ENCODE results near the gene NAA80. TPM values are rescaled to one million over a fixed set of nuclear protein-coding genes. Genes with fewer than 3 reads are reported as not detected.

The NAA80 gene
- total RNA-seq, 2 donors from 2014 or later: 6.7 to 10.0 TPM

DNA sequence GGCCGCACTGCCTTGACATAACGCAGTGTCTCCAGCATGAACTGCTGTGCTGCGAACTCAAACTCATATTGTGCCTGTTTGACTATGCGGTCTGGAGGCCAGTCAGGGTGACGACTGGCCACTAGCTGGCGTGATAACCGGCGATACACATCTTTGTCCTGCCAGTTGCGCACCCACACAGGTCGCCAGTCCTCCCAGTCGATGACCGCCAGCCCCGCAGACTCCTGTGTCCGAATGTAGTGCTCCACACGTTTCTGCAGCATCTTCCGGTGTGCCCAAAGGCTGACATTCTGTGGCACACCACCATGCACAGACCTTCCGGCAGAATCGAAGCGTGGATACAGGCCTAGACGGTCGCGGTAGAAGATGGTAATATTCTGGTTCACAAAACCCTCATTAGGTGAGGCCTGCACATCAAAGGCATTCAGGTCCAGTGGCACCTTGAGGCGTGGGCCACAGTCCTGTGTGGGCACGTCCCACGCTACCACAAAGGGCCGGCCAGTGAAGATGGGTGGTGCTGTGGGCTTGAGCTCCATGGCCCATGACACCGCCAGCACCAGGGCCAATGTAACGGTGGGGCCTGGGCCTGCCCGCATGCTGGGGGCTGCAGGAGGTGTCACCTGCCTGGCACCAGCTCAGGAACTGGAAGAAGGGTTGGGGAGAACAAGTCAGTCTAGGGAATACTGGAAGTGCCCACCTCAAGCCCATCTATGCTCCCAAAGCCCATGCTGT is 20.9 kb upstream of the NAA80 start:
- H3K4me3 ChIP-seq: peak overlapping the region; percentile 66
- H3K27ac ChIP-seq: peak overlapping the region; percentile 81
- no peaks in the 10 kb centered on the region for H3K36me3 ChIP-seq
- intact Hi-C loops (cut with DNase I): loop anchor here (10.0 kb wide), 1 partner anchor 45 kb away; the partner anchor contains the start of gene LSMEM2
- TF ChIP-seq, protein P1, sequence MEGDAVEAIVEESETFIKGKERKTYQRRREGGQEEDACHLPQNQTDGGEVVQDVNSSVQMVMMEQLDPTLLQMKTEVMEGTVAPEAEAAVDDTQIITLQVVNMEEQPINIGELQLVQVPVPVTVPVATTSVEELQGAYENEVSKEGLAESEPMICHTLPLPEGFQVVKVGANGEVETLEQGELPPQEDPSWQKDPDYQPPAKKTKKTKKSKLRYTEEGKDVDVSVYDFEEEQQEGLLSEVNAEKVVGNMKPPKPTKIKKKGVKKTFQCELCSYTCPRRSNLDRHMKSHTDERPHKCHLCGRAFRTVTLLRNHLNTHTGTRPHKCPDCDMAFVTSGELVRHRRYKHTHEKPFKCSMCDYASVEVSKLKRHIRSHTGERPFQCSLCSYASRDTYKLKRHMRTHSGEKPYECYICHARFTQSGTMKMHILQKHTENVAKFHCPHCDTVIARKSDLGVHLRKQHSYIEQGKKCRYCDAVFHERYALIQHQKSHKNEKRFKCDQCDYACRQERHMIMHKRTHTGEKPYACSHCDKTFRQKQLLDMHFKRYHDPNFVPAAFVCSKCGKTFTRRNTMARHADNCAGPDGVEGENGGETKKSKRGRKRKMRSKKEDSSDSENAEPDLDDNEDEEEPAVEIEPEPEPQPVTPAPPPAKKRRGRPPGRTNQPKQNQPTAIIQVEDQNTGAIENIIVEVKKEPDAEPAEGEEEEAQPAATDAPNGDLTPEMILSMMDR (IDR thresholded peaks at IDR 0.05): no peak
- peaks cover 38% of the 10 kb centered on the region for H3K4me1 ChIP-seq
- peak overlapping the region; percentile 72 to 91 for H3K9ac ChIP-seq (ENCODE audit: low read depth in 2 of 2, low read length in 2 of 2)
- DNase-seq: no peak
- no peaks in the 10 kb centered on the region for H3K9me3 ChIP-seq
- no peaks in the 10 kb centered on the region for H3K27me3 ChIP-seq

DNA sequence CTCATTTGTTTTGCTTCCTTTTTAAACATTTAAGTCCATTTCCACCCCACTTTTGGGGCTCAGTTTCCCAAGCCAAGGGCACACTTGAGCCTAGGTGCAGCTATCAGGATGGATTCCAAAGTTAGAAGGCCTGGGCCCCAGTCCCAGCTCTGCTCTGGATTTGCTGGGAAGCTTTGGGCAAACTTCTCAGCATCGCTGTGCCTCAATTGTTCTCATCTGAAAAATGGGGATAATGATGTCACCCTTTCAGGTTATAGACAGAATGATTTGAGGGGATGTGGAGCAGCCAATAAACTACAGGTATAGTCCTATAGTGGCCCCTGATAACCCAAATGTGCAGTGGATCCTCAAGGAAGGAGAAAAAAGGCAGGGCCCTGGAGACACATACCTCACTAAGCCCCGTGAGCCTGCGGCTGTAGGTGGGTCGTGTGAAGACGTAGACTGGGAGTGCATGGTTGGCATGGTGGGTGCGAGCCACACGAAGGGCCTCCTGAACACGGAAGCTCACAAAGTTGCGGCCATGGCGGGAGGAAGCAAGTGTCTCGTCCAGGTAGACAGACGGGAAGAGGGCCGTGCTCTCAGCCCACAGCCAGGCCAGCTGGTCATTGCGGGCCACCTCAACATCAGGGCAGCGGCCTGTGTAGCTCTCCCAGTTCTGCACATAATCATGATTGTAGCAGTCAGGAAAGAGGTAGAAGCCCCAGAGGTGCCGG is 20.1 kb upstream of the NAA80 start:
- TF ChIP-seq, protein P1 (IDR thresholded peaks at IDR 0.05): no peak
- Histone ChIP-seq H3K4me3 (no peak overlapping the region), H3K9me3 (no peaks in the 10 kb centered on the region), H3K27me3 (no peaks in the 10 kb centered on the region), H3K4me1 (peaks cover 38% of the 10 kb centered on the region), H3K27ac (no peak overlapping the region), H3K9ac (ENCODE audit: low read depth in 2 of 2, low read length in 2 of 2) (peak overlapping the region in 1 of 2 donors; percentile 91), H3K36me3 (no peaks in the 10 kb centered on the region)
- intact Hi-C loops (cut with DNase I): no loop called here
- no peak for DNase-seq

DNA sequence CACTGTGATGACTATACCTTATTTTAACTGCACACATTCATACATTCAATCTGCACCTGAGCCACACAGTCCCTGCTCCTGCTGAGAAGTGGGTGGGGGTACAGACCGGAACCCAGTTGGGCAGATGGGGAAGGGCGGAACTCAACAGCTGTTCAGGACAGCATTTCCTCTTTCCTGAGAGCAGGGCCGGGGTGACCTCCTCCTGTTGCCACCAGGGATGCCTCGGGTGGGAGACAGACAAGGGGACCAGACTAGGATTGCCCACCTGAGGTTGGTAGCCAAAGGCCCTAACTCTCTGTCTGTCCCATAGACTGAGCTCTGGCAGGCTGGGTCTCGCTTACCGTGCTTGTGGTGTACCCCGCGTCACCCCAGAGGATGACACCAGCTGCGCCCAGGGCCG is 19.4 kb upstream of the NAA80 start:
- H3K4me3 ChIP-seq: no peak overlapping the region
- H3K9ac ChIP-seq (ENCODE audit: low read depth in 2 of 2, low read length in 2 of 2): peak overlapping the region in 1 of 2 donors; percentile 91
- H3K27ac ChIP-seq: no peak overlapping the region
- no peaks in the 10 kb centered on the region for H3K9me3 ChIP-seq
- TF ChIP-seq, protein P1 (IDR thresholded peaks at IDR 0.05): no peak
- intact Hi-C loops (cut with DNase I): no loop called here
- H3K36me3 ChIP-seq: no peaks in the 10 kb centered on the region
- H3K4me1 ChIP-seq: peaks cover 38% of the 10 kb centered on the region
- H3K27me3 ChIP-seq: no peaks in the 10 kb centered on the region
- no peak for DNase-seq

DNA sequence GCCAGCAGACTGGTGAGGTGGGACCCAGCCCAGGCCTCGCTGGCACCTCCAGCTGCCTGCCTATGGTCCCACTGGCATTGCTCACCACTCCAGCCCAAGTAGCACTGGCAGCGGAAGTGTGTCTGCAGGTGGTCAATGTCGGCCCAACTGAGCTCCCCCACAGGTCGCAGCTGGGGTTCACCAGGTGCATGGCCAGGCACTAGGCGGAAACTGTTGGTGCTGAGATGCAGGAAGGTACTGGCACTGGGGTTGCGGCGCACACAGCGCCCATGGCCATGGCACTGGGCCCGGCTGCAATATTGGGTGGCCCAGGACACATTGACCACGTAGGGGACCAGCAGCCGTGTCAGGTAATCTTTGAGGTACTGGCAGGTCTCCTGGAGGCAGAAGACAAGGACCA is 19.0 kb upstream of the NAA80 start:
- DNase-seq: no peak
- peak overlapping the region; percentile 91 for H3K27ac ChIP-seq
- no peak overlapping the region for H3K4me3 ChIP-seq
- H3K27me3 ChIP-seq: no peaks in the 10 kb centered on the region
- H3K4me1 ChIP-seq: peaks cover 38% of the 10 kb centered on the region
- H3K36me3 ChIP-seq: no peaks in the 10 kb centered on the region
- TF ChIP-seq, protein P1 (IDR thresholded peaks at IDR 0.05): no peak
- H3K9me3 ChIP-seq: no peaks in the 10 kb centered on the region
- intact Hi-C loops (cut with DNase I): no loop called here
- peak overlapping the region in 1 of 2 donors; percentile 91 for H3K9ac ChIP-seq (ENCODE audit: low read depth in 2 of 2, low read length in 2 of 2)

DNA sequence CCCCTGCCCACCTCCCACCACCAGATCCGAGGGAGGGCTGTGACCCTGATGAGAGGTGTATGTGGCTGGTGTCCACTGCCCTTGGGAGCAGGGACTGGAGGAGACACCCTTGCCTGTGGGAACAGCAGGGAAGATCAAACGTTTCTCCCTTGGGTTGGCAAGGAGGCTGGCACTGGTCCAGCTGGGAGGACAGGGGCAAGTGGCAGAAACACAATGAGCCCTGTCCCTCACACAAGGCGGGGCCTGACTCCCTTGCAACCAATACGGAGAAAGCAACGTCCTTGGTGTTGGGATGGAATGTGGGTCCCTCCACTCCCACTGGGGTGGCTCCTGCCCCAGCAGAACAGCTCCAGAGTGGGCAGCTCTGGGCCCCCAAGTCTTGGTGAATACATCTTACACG is 18.1 kb upstream of the NAA80 start:
- Histone ChIP-seq H3K4me1 (peaks cover 34% of the 10 kb centered on the region), H3K27me3 (no peaks in the 10 kb centered on the region), H3K27ac (peak overlapping the region; percentile 91), H3K9ac (ENCODE audit: low read depth in 2 of 2, low read length in 2 of 2) (peak overlapping the region; percentile 60 to 86), H3K36me3 (no peaks in the 10 kb centered on the region), H3K4me3 (no peak overlapping the region), H3K9me3 (no peaks in the 10 kb centered on the region)
- TF ChIP-seq, protein P1 (IDR thresholded peaks at IDR 0.05): no peak
- DNase-seq: peak; percentile 69
- intact Hi-C loops (cut with DNase I): no loop called here
